Measurements from ENCODE around the gene CDC25A. TPM values are rescaled to one million over a fixed set of nuclear protein-coding genes. Genes with fewer than 3 reads are reported as not detected.
A peak's percentile ranks its signal among the peaks of the same experiment; 100 is the strongest.

The CDC25A gene
- total and polyA plus RNA-seq, 2 of the 13 experiments (the other 11 are each of a cell fraction or from before 2014, with no cell fraction given), result 7.9 to 45.4 TPM

DNA sequence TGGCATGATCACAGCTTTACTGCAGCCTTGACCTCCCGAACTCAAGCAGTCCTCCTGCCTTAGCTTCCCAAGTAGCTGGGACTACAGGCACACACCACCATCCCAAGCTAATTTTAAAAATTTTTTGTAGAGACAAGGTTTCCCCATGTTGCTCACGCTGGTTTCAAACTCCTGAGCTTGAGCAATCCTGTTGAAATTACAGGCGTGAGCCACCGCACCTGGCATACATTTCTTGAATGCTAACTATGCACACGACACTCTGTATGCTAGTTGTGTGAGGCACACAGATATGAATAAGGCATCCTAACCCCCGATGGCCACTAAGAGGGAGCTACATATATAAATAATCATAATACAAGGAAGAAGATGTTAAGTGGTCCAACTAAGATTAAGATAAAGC lies 64.9 kb downstream of the CDC25A start:
- peaks cover 0 to 4% of the 10 kb centered on the region in 2 experiments; a peak in 1 of 5 replicates for H3K27me3 ChIP-seq (ENCODE audit: control insufficient read depth in 1 of 2, insufficient read depth in 2 of 2, low read length in 2 of 2)
- ATAC-seq (no peak), FAIRE-seq (no peak), DNase-seq (ENCODE audit: low spot score) (no peak)
- H3K4me2 ChIP-seq (ENCODE audit: low read depth, low read length), result peak overlapping the region; percentile 3; the same call in 1 of the 2 replicates
- H3K9ac ChIP-seq (ENCODE audit: insufficient read depth, low read depth, low read length), result no peak overlapping the region
- no TSS peak for BruUV-seq (replicated peaks)
- H3K4me3 ChIP-seq (replicated peaks in 1 of 3; ENCODE audit: insufficient read depth in 1 of 3, low read depth in 2 of 3, low read length in 3 of 3), result no peak overlapping the region
- CTCF ChIA-PET (ENCODE audit: low intra/inter-chr PET ratio, low total read pairs), result no interaction called here
- intact Hi-C loops (cut with micrococcal nuclease; ENCODE audit: unreplicated experiment), result no loop called here
- H2AFZ ChIP-seq (ENCODE audit: low read length), result no peak overlapping the region
- no peaks in the 10 kb centered on the region for H3K36me3 ChIP-seq (replicated peaks in 1 of 2; ENCODE audit: control insufficient read depth in 1 of 2, insufficient read depth in 2 of 2, low read length in 2 of 2)
- no peak overlapping the region for H3K27ac ChIP-seq (ENCODE audit: extremely low read length, insufficient read depth, low read length)
- POLR2A ChIA-PET, result interaction anchor here (0.6 to 1.3 kb wide), 2 partner anchors 34 to 76 kb away, joined by 3 read pairs; no protein-coding TSS in a partner anchor
- H3K79me2 ChIP-seq (ENCODE audit: insufficient read depth, low read length), result no peaks in the 10 kb centered on the region
- no peaks in the 10 kb centered on the region for H4K20me1 ChIP-seq (ENCODE audit: insufficient read depth, low read length)
- H3K9me3 ChIP-seq (ENCODE audit: low read length), result no peaks in the 10 kb centered on the region
- no peak for TF ChIP-seq KLF15 (CRISPR knock-in tag; IDR thresholded peaks at IDR 0.05; ENCODE audit: borderline replicate concordance)
- 0 out of 2 replicates have a peak, but pooled peaks have one; percentile 5 for TF ChIP-seq ZNF7 (CRISPR knock-in tag; IDR thresholded peaks at IDR 0.05)
- peak; percentile 47; the same call in 1 of the 2 replicates for TF ChIP-seq MTF1 (CRISPR knock-in tag; IDR thresholded peaks at IDR 0.05)
- 16% methylated on average over 6 of the region's 6 CpGs for WGBS (ENCODE audit: low lambda C conversion rate)
- in situ Hi-C loops (cut with HindIII; ENCODE audit: extremely low pct_ligation_motif_present, low pct_unique_long_range_greater_than_20kb), result no loop called here
- H3K4me1 ChIP-seq (ENCODE audit: insufficient read depth, low read length), result peaks cover 45% of the 10 kb centered on the region

- CTCF ChIA-PET (ENCODE audit: low intra/inter-chr PET ratio, low total read pairs), result no interaction called here
Observed at GRCh38 chr3:48122504-48122903, 65.7 kb downstream of the CDC25A start.

More at GRCh38 chr3:48122504-48122903, 65.7 kb downstream of the CDC25A start:
- no peak overlapping the region for H3K9ac ChIP-seq (ENCODE audit: insufficient read depth, low read depth, low read length)
- no peaks in the 10 kb centered on the region for H3K9me3 ChIP-seq (ENCODE audit: low read length)
- no peaks in the 10 kb centered on the region for H3K36me3 ChIP-seq (replicated peaks in 1 of 2; ENCODE audit: control insufficient read depth in 1 of 2, insufficient read depth in 2 of 2, low read length in 2 of 2)
- TF ChIP-seq, protein P1, sequence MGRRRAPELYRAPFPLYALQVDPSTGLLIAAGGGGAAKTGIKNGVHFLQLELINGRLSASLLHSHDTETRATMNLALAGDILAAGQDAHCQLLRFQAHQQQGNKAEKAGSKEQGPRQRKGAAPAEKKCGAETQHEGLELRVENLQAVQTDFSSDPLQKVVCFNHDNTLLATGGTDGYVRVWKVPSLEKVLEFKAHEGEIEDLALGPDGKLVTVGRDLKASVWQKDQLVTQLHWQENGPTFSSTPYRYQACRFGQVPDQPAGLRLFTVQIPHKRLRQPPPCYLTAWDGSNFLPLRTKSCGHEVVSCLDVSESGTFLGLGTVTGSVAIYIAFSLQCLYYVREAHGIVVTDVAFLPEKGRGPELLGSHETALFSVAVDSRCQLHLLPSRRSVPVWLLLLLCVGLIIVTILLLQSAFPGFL (CRISPR knock-in tag; IDR thresholded peaks at IDR 0.05), result no peak
- TF ChIP-seq IKZF1 (IDR thresholded peaks at IDR 0.05), result no peak
- no peak for TF ChIP-seq ZFY (CRISPR knock-in tag; IDR thresholded peaks at IDR 0.05)
- peaks cover 51% of the 10 kb centered on the region for H3K4me1 ChIP-seq (ENCODE audit: insufficient read depth, low read length)
- intact Hi-C loops (cut with micrococcal nuclease; ENCODE audit: unreplicated experiment), result no loop called here
- H3K79me2 ChIP-seq (ENCODE audit: insufficient read depth, low read length), result no peaks in the 10 kb centered on the region
- no peak overlapping the region for H3K4me2 ChIP-seq (ENCODE audit: low read depth, low read length)
- no peak overlapping the region for H3K4me3 ChIP-seq (replicated peaks in 1 of 3; ENCODE audit: insufficient read depth in 1 of 3, low read depth in 2 of 3, low read length in 3 of 3)
- no peak for FAIRE-seq
- WGBS (ENCODE audit: low lambda C conversion rate), result 65% methylated on average over 5 of the region's 5 CpGs
- in situ Hi-C loops (cut with HindIII; ENCODE audit: extremely low pct_ligation_motif_present, low pct_unique_long_range_greater_than_20kb), result no loop called here
- no peak overlapping the region for H2AFZ ChIP-seq (ENCODE audit: low read length)
- peaks cover 0 to 4% of the 10 kb centered on the region in 2 experiments; a peak in 1 of 5 replicates for H3K27me3 ChIP-seq (ENCODE audit: control insufficient read depth in 1 of 2, insufficient read depth in 2 of 2, low read length in 2 of 2)
- POLR2A ChIA-PET, result no interaction called here
- H3K27ac ChIP-seq (ENCODE audit: extremely low read length, insufficient read depth, low read length), result no peak overlapping the region
- DNase-seq (ENCODE audit: low spot score), result no peak
- no TSS peak for BruUV-seq (replicated peaks)
- H4K20me1 ChIP-seq (ENCODE audit: insufficient read depth, low read length), result no peaks in the 10 kb centered on the region
- no peak for ATAC-seq
